HepG2 (cell line): ENCODE data around the gene NPY4R2. TPM values are rescaled to one million over a fixed set of nuclear protein-coding genes. Genes with fewer than 3 reads are reported as not detected.
"Not testable (repeated sequence)": the region's sequence is repeated elsewhere in the genome, so short reads cannot be mapped to it uniquely, and the experiment has no call there.

ENCODE experiments used
- ATAC-seq: fragments of 200-7000 bp; cut with Tn5 transposase; 3 replicates; pipeline ENCODE4 v1.9.1; 2020; ENCODE audit warnings: mild to moderate bottlenecking, moderate library complexity
- BruUV-seq: library from RNA; stranded (reverse); fragments of 400-500 nt; replicated peaks from 2 replicates; lab custom pipeline; 2021; lab: Mats Ljungman, UMichigan
- CTCF ChIA-PET: fragments of 300-600 bp; formaldehyde crosslinking; extraction: SDS; loops from one replicate; lab custom pipeline; 2021; ENCODE audit warnings: low total read pairs, inconsistent platforms, low intra/inter-chr PET ratio; lab: Yijun Ruan, JAX
- POLR2A ChIA-PET: fragments of 350-600 bp; sonication (Branson Sonifier 250); formaldehyde crosslinking; loops from one replicate; lab custom pipeline; 2020; ENCODE audit warnings: antibody characterized with exemption, inconsistent platforms; lab: Yijun Ruan, JAX
- DNase-seq: peaks from one replicate; pipeline ENCODE4 v3.0.0-alpha.2; 2015; ENCODE audit warnings: low spot score
- FAIRE-seq: peaks from 3 replicates; lab custom pipeline; 2011; peaks lifted over from hg19 to GRCh38; lab: Jason Lieb, UNC
- H2AFZ ChIP-seq: one replicate; pipeline ENCODE4 v1.6.1; 2011; ENCODE audit warnings: low read length, inconsistent platforms
- H3K27ac ChIP-seq: fragments of 300-600 bp; 3 replicates; pipeline ENCODE4 v1.8.0; 2011; ENCODE audit warnings: mixed run types, mild to moderate bottlenecking, mixed read lengths, low read length, inconsistent platforms; ENCODE audit not compliant: insufficient read depth; ENCODE audit errors: extremely low read length
- H3K27me3 ChIP-seq, 2 experiments: fragments of 200-600 bp in 1 of 2; 2 replicates in 1 of 2; 3 replicates in 1 of 2; pipeline versions ENCODE4 v1.6.0 to v1.8.0; 2011; ENCODE audit warnings: low read length in 2 of 2, mild to moderate bottlenecking in 2 of 2, moderate library complexity in 2 of 2, inconsistent platforms in 1 of 2; ENCODE audit not compliant: insufficient read depth in 2 of 2, control insufficient read depth in 1 of 2
- H3K36me3 ChIP-seq, 2 experiments: fragments of 200-600 bp in 1 of 2; replicated peaks in 1 of 2; 2 replicates in 1 of 2; 3 replicates in 1 of 2; pipeline versions ENCODE4 v1.5.1 to v1.8.0; 2011; ENCODE audit warnings: low read length in 2 of 2, inconsistent platforms in 1 of 2; ENCODE audit not compliant: insufficient read depth in 2 of 2, control insufficient read depth in 1 of 2
- H3K4me1 ChIP-seq: 2 replicates; pipeline ENCODE4 v1.5.1; 2012; ENCODE audit warnings: low read length, inconsistent platforms; ENCODE audit not compliant: insufficient read depth
- H3K4me2 ChIP-seq: 2 replicates; pipeline ENCODE4 v1.6.0; 2011; ENCODE audit warnings: low read depth, low read length, inconsistent platforms
- H3K4me3 ChIP-seq, 3 experiments: fragments of 200-600 bp in 1 of 3; sonication (generic), shearing (Covaris generic) in 1 of 3; replicated peaks in 1 of 3; 2 replicates each; pipeline ENCODE4 v1.5.1; 2011 to 2016; ENCODE audit warnings: low read length in 3 of 3, inconsistent platforms in 2 of 3, low read depth in 2 of 3, mild to moderate bottlenecking in 2 of 3, control low read depth in 1 of 3, mixed read lengths in 1 of 3; ENCODE audit not compliant: insufficient read depth in 1 of 3
- H3K79me2 ChIP-seq: one replicate; pipeline ENCODE4 v1.6.1; 2011; ENCODE audit warnings: low read length, inconsistent platforms; ENCODE audit not compliant: insufficient read depth
- H3K9ac ChIP-seq: 2 replicates; pipeline ENCODE4 v1.6.0; 2011; ENCODE audit warnings: mild to moderate bottlenecking, low read depth, low read length, inconsistent platforms; ENCODE audit not compliant: insufficient read depth
- H3K9me3 ChIP-seq: 2 replicates; pipeline ENCODE4 v1.5.1; 2012; ENCODE audit warnings: mild to moderate bottlenecking, low read length
- H4K20me1 ChIP-seq: 2 replicates; pipeline ENCODE4 v1.6.0; 2011; ENCODE audit warnings: inconsistent platforms, mild to moderate bottlenecking, low read length, moderate library complexity; ENCODE audit not compliant: insufficient read depth
- HNF4A ChIP-seq: sonication (generic); formaldehyde crosslinking; IDR thresholded peaks from 2 replicates; pipeline ENCODE4 v1.4.0; 2020; ENCODE audit warnings: missing genetic modification reagents
- WGBS: methylation state at CpG from one replicate; pipeline ENCODE4 v1.1.6; 2017; ENCODE audit warnings: low lambda C conversion rate; 5-methylcytosine and 5-hydroxymethylcytosine counted together
- in situ Hi-C: cut with HindIII; loops from 2 replicates; pipeline ENCODE4 v1.10.0; 2017; ENCODE audit warnings: low pct_unique_long_range_greater_than_20kb; ENCODE audit not compliant: extremely low pct_ligation_motif_present
- intact Hi-C: fragments of 100-400 bp; cut with micrococcal nuclease; formaldehyde crosslinking; loops from one replicate; pipeline ENCODE4 v1.10.0; 2022; ENCODE audit not compliant: unreplicated experiment
- polyA plus RNA-seq, 8 experiments: library from polyadenylated mRNA; depleted of rRNA in 3 of 8; stranded (reverse) in 7 of 8; unstranded in 1 of 8; fragments of >200 nt; fragmentation: Illumina TruSeq in 4 of 8; extraction: Trizol in 4 of 8; gene quantifications; 2 replicates each; pipeline versions ENCODE4 v1.2.1 to v1.2.3, GENCODE V29; 2011 to 2016; ENCODE audit warnings: low read depth in 4 of 8, missing spikeins in 1 of 8, mixed read lengths in 1 of 8; ENCODE audit not compliant: insufficient read depth in 1 of 8
- total RNA-seq, 5 experiments: library from RNA; depleted of rRNA; stranded (reverse); fragments of >200 nt; fragmentation: Illumina TruSeq; extraction: Trizol; gene quantifications; 2 replicates each; pipeline ENCODE4 v1.2.3, GENCODE V29; 2016; ENCODE audit warnings: low read depth in 1 of 5

Gene NPY4R2
- total and polyA plus RNA-seq, 2 of the 13 experiments (the other 11 are each of a cell fraction or from before 2014, with no cell fraction given), result not detected

- H3K4me2 ChIP-seq, DNase-seq, H3K27me3 ChIP-seq, H3K4me1 ChIP-seq, intact Hi-C loops, POLR2A ChIA-PET, H3K9me3 ChIP-seq, H2AFZ ChIP-seq, ATAC-seq, H3K4me3 ChIP-seq, H3K36me3 ChIP-seq, H3K27ac ChIP-seq, FAIRE-seq, CTCF ChIA-PET, H3K79me2 ChIP-seq, H4K20me1 ChIP-seq, in situ Hi-C loops, BruUV-seq, H3K9ac ChIP-seq: not testable (repeated sequence)
- no CpG with 5 or more reads among the region's 4 CpGs for WGBS
Measured at GRCh38 chr10:47886827-47887226, 31.6 kb upstream of the NPY4R2 start.

- in situ Hi-C loops, H3K4me2 ChIP-seq, H3K79me2 ChIP-seq, H3K36me3 ChIP-seq, BruUV-seq, H3K27ac ChIP-seq, H3K9me3 ChIP-seq, CTCF ChIA-PET, H3K9ac ChIP-seq, H3K27me3 ChIP-seq, H3K4me3 ChIP-seq, H2AFZ ChIP-seq, POLR2A ChIA-PET: not testable (repeated sequence)
- 0 out of 2 replicates have a peak, but pooled peaks have one; percentile 7 for TF ChIP-seq HNF4A (CRISPR knock-in tag)
- TF ChIP-seq, all 625 proteins: peak for 1; not testable (repeated sequence) for 624
- DNase-seq, intact Hi-C loops, FAIRE-seq, H3K4me1 ChIP-seq, H4K20me1 ChIP-seq: not testable (repeated sequence)
- ATAC-seq, result peak; percentile 90
Measured at GRCh38 chr10:47890737-47891136, 27.7 kb upstream of the NPY4R2 start.

DNA sequence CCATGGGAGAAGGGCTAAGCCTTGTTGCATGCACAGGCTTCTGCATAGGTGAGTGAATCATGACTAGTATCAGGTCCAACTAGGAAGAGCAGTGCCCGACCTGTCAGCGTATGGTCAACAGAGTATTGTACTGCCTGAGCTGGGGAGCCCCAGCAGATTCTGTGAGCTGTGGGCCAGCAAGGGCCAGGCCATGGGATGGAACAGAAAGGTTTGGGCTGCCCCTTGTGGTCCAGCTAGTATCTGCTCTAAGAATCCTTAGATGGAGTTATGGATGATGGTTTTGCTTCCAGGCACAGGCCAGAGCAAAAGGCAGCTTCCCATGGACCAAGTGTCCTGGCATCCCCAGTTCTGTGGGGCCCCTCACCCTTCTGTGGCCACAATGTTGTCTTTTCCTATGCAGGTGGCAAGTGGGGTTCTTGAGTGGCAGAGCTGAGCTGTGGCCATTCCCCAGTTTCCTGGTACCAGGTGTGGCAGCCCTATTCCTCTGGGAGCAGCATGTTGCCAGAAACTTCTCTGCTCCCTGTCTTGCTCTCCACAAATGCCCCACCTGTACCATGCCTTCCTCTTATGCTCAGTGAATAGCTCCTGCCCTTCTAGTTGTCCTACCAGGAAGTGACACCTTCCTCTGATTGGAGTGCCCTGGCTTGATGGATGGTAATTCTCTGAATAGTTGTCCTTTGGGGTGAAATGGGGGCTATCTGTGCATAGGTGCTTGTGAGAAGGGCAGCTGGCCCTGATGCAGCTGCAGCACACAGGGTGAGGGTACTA is 25.8 kb upstream of the NPY4R2 start:
- H3K79me2 ChIP-seq, FAIRE-seq, H3K27ac ChIP-seq, in situ Hi-C loops, H3K9me3 ChIP-seq, H3K9ac ChIP-seq, H3K27me3 ChIP-seq, H2AFZ ChIP-seq, H3K36me3 ChIP-seq, H3K4me3 ChIP-seq, CTCF ChIA-PET, H3K4me2 ChIP-seq, POLR2A ChIA-PET, intact Hi-C loops, DNase-seq, H3K4me1 ChIP-seq, BruUV-seq, H4K20me1 ChIP-seq: not testable (repeated sequence)
- ATAC-seq, result peak; percentile 71
- no CpG with 5 or more reads among the region's 2 CpGs for WGBS
